GM21367 (cell line): Measurements from ENCODE around the gene OPHN1.
"Not testable (repeated sequence)": the region's sequence is repeated elsewhere in the genome, so short reads cannot be mapped to it uniquely, and the experiment has no call there.

ENCODE experiments used
- ATAC-seq: cut with Tn5 transposase; IDR thresholded peaks from one replicate; pipeline ENCODE4 v1.9.1; 2021; ENCODE audit not compliant: unreplicated experiment

Gene OPHN1

DNA sequence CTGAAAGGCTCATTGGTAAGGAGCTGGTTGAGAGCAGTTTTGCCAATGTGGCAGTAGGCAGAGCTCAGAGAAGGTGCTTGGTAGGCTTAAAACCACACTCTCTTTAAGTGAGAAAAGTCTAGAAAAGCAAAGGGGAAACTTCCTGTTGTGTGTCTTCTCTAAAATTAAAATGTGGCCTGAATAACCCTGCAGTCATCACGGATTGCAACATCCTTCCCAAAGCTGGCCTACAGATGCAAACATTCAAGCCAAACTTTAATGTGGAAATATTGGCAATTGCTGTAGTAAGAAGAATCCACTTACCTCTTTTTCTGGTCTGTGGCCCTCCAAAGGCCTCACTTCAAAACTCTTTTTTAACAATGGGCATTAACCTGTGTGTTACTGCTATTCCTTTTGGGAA, 348.5 kb downstream of the OPHN1 start:
- no peak for ATAC-seq

DNA sequence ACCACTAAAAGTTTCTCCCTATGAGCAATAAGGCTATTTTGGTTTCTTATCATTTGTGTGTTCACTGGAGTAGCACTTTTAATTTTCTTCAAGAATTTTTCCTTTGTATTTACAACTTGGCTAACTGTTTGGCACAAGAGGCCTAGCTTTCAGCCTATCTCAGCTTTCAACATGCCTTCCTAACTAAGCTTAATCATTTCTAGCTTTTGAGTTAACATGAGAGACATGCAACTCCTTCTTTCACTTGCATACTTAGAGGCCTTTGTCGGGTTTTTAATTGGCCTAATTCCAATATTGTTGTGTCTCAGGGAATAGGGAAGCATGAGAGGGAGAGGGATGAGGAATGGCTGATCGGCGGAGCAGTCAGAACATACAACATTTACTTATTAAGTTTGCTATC, 349.8 kb downstream of the OPHN1 start:
- no peak for ATAC-seq

- no peak for ATAC-seq
These were observed 353.3 kb downstream of the OPHN1 start for GRCh38 chrX:68079961-68080360.

GRCh38 chrX:68078801-68079200, 354.5 kb downstream of the OPHN1 start:
- not testable (repeated sequence) for ATAC-seq

DNA sequence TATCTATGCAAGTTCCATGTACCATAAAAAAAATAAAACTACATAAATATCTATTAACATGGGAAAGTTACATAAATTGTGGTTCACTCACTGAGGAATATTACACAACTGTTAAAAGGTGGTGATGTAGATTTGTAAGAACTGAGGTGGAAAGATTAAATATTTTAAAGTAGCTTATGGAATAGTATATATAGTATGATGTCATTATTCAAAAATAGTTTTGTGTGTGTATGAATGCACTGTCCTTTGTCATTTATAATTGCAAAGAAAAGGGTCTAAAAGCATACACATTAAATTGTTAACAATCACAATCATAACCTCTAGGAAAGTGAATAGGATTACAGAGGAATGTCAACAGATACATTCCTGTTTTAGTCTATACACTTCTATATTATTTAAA, 355.9 kb downstream of the OPHN1 start:
- no peak for ATAC-seq

- ATAC-seq = no peak
These were observed 361.3 kb downstream of the OPHN1 start for GRCh38 chrX:68072041-68072440.

DNA sequence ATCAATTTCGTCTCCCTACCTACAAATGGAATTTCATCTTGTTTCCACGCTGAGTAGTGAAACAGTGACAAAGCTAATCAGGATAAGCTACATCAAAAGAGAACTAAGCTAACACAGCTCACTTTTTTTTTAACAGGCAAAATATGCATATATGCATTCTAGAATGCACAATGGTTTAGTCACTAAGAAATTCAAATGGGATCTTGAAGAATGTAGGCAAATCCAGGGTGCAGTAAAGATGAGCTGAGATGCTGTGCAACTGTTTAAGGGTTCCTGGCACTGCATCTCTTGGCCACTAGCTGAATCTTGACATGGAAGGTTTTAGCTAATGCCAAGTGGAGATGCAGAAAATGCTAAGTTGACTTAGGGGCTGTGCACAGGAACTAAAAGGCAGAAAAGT, 363.2 kb downstream of the OPHN1 start:
- ATAC-seq = not testable (repeated sequence)

GRCh38 chrX:68061206-68061535, 372.1 kb downstream of the OPHN1 start:
- no peak for ATAC-seq

DNA sequence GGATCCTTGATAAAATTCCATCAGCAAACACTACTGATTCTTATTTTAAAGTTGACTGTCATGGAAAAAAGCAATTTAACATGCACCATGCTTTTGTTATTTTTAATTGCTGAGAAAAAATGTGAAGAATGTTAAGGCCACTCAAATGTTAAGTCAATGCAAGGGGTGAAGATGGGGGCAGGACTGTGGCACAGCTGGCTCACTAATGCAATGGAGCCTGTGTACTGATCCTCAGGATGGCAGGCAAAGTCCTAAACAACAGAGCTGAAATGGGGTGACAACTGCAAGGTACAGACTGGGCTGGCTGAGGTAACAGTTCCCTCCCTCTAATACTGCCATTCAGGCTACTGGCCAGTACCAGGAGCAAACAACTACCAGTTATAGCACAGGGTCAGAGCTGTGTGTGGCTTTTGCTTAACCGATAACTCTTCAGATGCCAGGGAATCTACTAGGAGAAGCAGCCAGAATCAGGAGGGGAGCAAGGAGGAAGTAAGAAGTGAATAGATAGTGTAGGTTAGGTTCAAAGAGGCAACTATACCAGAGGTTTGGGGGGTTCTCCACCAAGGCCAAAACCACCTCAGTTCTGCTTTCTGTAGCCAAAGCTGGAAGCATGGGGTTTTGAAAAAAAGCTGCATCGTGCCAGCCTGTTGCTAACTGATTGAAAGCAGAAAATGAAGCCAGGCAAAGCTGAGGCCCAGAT, 372.6 kb downstream of the OPHN1 start:
- ATAC-seq = no peak

GRCh38 chrX:68059469-68059868, 373.8 kb downstream of the OPHN1 start:
- ATAC-seq = no peak

- no peak for ATAC-seq
These were observed 383.8 kb downstream of the OPHN1 start for GRCh38 chrX:68049466-68049865.

DNA sequence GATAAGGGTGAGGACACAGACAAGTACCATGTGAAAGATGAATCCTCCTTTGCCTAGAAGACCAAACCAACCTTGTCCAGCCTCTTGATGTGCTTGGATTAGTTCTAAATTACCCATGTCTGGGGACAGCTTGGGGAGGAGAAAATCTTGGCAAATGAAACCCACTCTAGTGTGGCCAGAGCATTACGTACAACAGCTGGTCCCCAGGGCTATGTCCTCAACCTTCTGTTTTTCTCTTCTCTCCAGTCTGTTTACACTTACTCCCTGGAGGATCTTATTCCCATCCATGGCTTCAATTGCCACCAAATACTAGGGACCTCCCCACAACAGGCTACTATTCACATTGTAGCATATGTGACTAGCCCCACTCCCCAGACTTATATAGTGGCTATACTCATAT, 384.5 kb downstream of the OPHN1 start:
- ATAC-seq = no peak

DNA sequence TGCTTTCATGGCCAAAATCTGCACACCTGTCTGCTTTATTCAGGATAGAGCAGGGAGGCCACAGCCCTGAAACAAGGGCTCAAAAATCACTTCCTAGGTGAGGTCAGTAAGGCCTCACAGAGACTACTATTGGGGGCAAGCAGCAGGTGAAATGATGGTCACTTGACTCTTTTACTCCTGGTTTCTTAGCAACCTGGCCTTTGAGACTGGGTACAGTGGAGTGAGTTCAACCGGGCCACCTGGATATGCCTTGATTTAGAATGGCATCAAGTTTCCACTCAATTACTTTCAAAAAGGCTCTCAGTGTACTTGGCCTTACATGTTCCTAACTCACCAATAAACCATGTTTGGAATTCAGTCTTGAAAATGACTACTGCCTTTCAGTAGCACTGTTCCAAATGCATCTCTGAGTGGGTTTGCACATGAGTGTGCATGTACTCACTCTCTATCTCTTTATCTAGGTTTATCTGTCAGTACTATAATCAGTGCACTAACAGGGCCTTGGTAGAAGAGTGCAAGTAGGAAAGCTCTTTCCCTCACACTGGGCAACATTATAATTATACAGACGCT, 388.2 kb downstream of the OPHN1 start:
- no peak for ATAC-seq

- ATAC-seq = no peak
These were observed 389.4 kb downstream of the OPHN1 start for GRCh38 chrX:68043713-68044438.

DNA sequence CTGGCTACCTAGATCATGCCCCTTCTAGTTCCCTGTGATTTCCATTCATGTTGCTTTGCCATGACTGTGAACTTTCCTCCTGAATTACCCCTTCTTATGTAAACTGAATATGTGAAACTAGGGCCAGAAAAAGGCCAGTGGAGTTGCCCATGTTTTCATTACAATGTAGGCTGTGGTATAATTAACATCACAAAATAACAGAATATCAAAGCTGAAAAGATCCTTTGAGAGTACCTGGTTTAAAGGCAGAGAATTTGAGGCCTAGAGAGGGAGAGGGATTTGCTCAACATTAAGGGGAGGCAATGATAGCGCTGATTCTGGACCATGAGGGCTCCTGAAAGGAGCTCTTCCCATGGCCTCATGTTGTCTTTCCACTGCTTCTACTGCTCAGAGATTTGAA, 392.2 kb downstream of the OPHN1 start:
- no peak for ATAC-seq

DNA sequence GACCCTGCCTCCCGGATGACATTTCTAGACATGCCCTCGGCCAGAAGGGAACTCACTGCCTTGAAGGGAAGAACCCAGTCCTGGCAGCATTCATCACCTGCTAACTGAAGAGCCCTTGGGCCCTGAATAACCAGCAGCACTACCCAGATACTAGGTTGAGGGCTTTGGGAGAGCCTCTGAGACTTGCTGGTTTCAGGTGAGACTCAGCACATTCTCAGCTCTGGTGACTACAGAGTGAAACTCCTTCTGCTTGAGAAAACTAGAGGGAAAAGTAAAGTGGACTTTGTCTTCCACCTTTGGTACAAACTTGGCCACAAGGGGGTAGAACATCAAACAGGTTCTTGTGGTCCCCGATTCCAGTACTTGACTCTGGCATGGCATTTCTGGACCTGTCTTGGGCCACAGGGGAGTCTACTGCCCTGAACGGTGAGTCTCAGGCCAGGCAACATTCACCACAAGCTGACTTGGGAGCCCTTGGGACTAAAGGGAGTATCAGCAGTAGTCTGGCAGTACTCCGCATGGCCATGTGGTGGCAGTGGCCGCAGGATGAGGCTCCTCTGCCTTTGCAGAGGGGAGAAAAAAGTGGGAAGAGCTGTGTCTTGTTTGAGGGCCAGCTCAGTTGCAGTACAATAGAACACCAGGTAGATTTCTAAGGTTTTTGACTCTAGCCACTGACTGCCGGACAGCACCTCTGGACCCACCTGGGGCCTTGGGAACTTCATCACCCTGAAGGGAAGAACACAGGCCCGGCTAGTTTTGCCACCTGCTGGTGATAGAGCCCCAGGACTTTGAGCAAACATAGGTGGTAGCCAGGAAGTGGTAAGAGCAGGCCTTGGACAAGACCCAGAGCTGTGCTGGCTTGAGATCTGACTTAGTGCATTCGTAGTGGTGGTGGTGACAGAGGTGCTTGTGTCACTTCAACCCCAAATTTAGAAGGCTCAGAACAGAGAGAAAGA, 414.8 kb downstream of the OPHN1 start:
- ATAC-seq = no peak

DNA sequence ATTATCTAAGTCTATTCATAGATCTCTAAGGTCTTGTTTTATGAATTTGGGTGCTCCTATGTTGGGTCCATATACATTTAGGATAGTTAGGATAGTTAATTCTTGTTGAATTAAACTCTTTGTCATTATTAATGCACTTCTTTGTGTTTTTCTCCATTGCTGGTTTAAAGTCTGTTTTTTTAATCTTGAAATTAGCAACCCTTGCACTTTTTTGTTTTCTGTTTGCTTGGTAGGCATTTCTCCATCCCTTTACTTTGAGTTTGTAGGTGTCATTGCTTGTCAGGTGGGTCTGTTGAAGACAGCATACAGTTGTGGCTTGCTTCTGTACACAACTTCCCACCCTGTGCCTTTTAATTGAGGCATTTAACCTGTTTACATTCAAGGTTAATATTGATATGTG, 434.8 kb downstream of the OPHN1 start:
- ATAC-seq = no peak
